Measurements from ENCODE around the gene LAMA1.

The LAMA1 gene

DNA sequence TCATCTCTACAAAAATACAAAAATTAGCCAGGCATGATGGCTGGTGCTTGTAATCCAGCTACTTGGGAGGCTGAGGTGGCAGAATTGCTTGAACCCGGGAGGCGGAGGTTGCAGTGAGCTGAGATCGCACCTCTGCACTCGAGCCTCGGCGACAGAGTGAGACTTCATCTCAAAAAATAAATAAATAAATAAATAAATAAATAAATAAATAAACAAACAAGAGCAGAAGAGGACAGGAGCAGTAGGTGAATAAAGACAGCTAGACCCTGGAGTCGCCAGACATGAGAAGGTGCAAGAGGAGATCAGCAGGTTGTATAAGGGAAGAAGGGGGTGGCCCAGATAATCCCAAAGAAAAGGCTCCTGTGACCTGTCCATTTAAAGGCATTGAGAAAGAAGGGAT is 12.3 kb downstream of the LAMA1 start:
- Histone ChIP-seq H3K4me3 (ENCODE audit: low read length) (no peak overlapping the region), H3K9me3 (ENCODE audit: control insufficient read depth, insufficient read depth, low read length) (peaks cover 4% of the 10 kb centered on the region; the same call in 1 of the 2 replicates), H3K4me2 (ENCODE audit: low read length) (no peak overlapping the region), H4K20me1 (ENCODE audit: control insufficient read depth, insufficient read depth, low read depth, low read length) (no peaks in the 10 kb centered on the region), H3K27me3 (ENCODE audit: control insufficient read depth, low read length) (no peaks in the 10 kb centered on the region), H3K4me1 (ENCODE audit: control insufficient read depth, low read length) (no peaks in the 10 kb centered on the region), H3F3A (ENCODE audit: control insufficient read depth, insufficient read depth) (no peaks in the 10 kb centered on the region), H3K79me2 (ENCODE audit: control insufficient read depth, low read length) (no peaks in the 10 kb centered on the region), H3K9me2 (replicated peaks; ENCODE audit: control insufficient read depth, low read length) (no peaks in the 10 kb centered on the region), H3K36me3 (ENCODE audit: control insufficient read depth, low read length) (no peaks in the 10 kb centered on the region), H3K27ac (ENCODE audit: low read depth, low read length) (no peak overlapping the region)
- no peak for TF ChIP-seq EZH2phosphoT487 (IDR thresholded peaks at IDR 0.05; ENCODE audit: borderline replicate concordance, low read length)
- TF ChIP-seq, protein P1, sequence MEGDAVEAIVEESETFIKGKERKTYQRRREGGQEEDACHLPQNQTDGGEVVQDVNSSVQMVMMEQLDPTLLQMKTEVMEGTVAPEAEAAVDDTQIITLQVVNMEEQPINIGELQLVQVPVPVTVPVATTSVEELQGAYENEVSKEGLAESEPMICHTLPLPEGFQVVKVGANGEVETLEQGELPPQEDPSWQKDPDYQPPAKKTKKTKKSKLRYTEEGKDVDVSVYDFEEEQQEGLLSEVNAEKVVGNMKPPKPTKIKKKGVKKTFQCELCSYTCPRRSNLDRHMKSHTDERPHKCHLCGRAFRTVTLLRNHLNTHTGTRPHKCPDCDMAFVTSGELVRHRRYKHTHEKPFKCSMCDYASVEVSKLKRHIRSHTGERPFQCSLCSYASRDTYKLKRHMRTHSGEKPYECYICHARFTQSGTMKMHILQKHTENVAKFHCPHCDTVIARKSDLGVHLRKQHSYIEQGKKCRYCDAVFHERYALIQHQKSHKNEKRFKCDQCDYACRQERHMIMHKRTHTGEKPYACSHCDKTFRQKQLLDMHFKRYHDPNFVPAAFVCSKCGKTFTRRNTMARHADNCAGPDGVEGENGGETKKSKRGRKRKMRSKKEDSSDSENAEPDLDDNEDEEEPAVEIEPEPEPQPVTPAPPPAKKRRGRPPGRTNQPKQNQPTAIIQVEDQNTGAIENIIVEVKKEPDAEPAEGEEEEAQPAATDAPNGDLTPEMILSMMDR (IDR thresholded peaks at IDR 0.05; ENCODE audit: low read depth, low read length, poor library complexity, severe bottlenecking), result no peak

DNA sequence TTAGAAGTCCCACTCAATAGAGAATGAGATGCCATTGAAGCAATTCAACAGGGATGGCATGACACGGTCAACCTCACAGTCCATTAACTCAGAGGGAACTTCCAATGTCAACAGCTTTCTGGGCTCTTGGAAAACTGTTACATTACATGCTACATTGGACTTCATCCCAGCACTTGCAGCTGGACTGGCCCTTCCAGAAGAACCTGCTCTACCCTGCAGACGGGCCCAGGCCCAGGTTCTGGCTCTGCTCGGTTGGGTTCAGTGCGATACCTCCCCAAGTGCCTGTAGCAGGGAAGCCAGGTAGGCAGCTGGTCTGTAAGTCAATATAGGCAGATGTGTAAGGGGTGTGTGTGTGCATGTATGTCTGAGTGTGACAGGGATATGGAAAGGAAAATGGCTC is 12.9 kb downstream of the LAMA1 start:
- H3K4me2 ChIP-seq (ENCODE audit: low read length), result no peak overlapping the region
- H3K9me2 ChIP-seq (replicated peaks; ENCODE audit: control insufficient read depth, low read length), result no peaks in the 10 kb centered on the region
- H3K79me2 ChIP-seq (ENCODE audit: control insufficient read depth, low read length), result no peaks in the 10 kb centered on the region
- H3F3A ChIP-seq (ENCODE audit: control insufficient read depth, insufficient read depth), result no peaks in the 10 kb centered on the region
- H3K9me3 ChIP-seq (ENCODE audit: control insufficient read depth, insufficient read depth, low read length), result peaks cover 4% of the 10 kb centered on the region; the same call in 1 of the 2 replicates
- H4K20me1 ChIP-seq (ENCODE audit: control insufficient read depth, insufficient read depth, low read depth, low read length), result no peaks in the 10 kb centered on the region
- no peak overlapping the region for H3K27ac ChIP-seq (ENCODE audit: low read depth, low read length)
- H3K36me3 ChIP-seq (ENCODE audit: control insufficient read depth, low read length), result no peaks in the 10 kb centered on the region
- H3K4me3 ChIP-seq (ENCODE audit: low read length), result no peak overlapping the region
- H3K4me1 ChIP-seq (ENCODE audit: control insufficient read depth, low read length), result no peaks in the 10 kb centered on the region
- no peaks in the 10 kb centered on the region for H3K27me3 ChIP-seq (ENCODE audit: control insufficient read depth, low read length)
- TF ChIP-seq, protein P1 (IDR thresholded peaks at IDR 0.05; ENCODE audit: low read depth, low read length, poor library complexity, severe bottlenecking), result no peak
- no peak for TF ChIP-seq EZH2phosphoT487 (IDR thresholded peaks at IDR 0.05; ENCODE audit: borderline replicate concordance, low read length)

DNA sequence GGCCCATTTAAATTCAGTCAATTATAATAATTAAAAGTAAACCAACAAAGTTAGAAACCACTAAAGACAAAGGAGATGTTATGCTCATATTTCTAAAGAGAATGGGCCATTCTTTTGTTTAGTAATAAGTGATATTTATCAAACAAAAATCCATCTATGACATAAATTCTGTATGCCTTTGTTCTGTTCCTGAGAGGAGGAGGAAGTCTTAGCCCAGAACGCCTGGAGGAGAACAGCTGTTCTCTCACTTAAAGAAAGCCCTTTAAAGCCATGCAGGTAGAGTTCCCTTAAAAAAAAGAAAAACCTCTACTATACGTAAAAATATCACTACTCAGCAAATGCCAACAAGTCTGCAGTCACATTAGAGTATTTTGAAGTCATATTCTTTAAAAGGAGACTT is 15.5 kb downstream of the LAMA1 start:
- Histone ChIP-seq H3K4me3 (ENCODE audit: low read length) (no peak overlapping the region), H3K36me3 (ENCODE audit: control insufficient read depth, low read length) (no peaks in the 10 kb centered on the region), H3K4me1 (ENCODE audit: control insufficient read depth, low read length) (no peaks in the 10 kb centered on the region), H3K9me3 (ENCODE audit: control insufficient read depth, insufficient read depth, low read length) (peaks cover 4% of the 10 kb centered on the region; the same call in 1 of the 2 replicates), H3K79me2 (ENCODE audit: control insufficient read depth, low read length) (no peaks in the 10 kb centered on the region), H3K27me3 (ENCODE audit: control insufficient read depth, low read length) (no peaks in the 10 kb centered on the region), H3K27ac (ENCODE audit: low read depth, low read length) (no peak overlapping the region), H3K9me2 (replicated peaks; ENCODE audit: control insufficient read depth, low read length) (no peaks in the 10 kb centered on the region), H3K4me2 (ENCODE audit: low read length) (no peak overlapping the region), H3F3A (ENCODE audit: control insufficient read depth, insufficient read depth) (no peaks in the 10 kb centered on the region), H4K20me1 (ENCODE audit: control insufficient read depth, insufficient read depth, low read depth, low read length) (no peaks in the 10 kb centered on the region)
- TF ChIP-seq, protein P1 (IDR thresholded peaks at IDR 0.05; ENCODE audit: low read depth, low read length, poor library complexity, severe bottlenecking), result no peak
- TF ChIP-seq EZH2phosphoT487 (IDR thresholded peaks at IDR 0.05; ENCODE audit: borderline replicate concordance, low read length), result no peak
